ENCODE results near the gene AP2B1. TPM values are rescaled to one million over a fixed set of nuclear protein-coding genes. Genes with fewer than 3 reads are reported as not detected.
A peak's percentile ranks its signal among the peaks of the same experiment; 100 is the strongest.

Gene AP2B1
- total and polyA plus RNA-seq, 9 of the 15 experiments (the other 6 are each of a cell fraction or from before 2014, with no cell fraction given), result 60.1 to 287 (median 105) TPM

- no peak; the same call in 1 of the 2 replicates for TF ChIP-seq ZBTB7A (IDR thresholded peaks at IDR 0.05; ENCODE audit: borderline replicate concordance, control insufficient read depth, low read depth, low read length)
- peak; percentile 27 for TF ChIP-seq PRDM10 (IDR thresholded peaks at IDR 0.05; ENCODE audit: partially characterized antibody)
- TF ChIP-seq SLC30A9 (CRISPR knock-in tag; IDR thresholded peaks at IDR 0.05), result no peak
- TF ChIP-seq POLR3G (IDR thresholded peaks at IDR 0.05; ENCODE audit: extremely low read depth, insufficient read length, insufficient replicate concordance), result no peak
- peak; percentile 92 for TF ChIP-seq MYC (IDR thresholded peaks at IDR 0.05; ENCODE audit: low read depth, low read length)
- TF ChIP-seq MYC (CRISPR knock-in tag; IDR thresholded peaks at IDR 0.05; ENCODE audit: borderline replicate concordance, low read depth), result peak; percentile 49; the same call in 1 of the 2 replicates
- no peak; the same call in 1 of the 2 replicates for TF ChIP-seq POLR2AphosphoS2 (IDR thresholded peaks at IDR 0.05; ENCODE audit: low read length)
- TF ChIP-seq KDM1A (IDR thresholded peaks at IDR 0.05), result no peak
- peak; percentile 46; the same call in 1 of the 2 replicates for TF ChIP-seq NCOR1 (IDR thresholded peaks at IDR 0.05)
- TF ChIP-seq PKNOX1 (IDR thresholded peaks at IDR 0.05), result peak; percentile 48; the same call in 1 of the 2 replicates
- TF ChIP-seq ZNF699 (CRISPR knock-in tag; IDR thresholded peaks at IDR 0.05; ENCODE audit: insufficient replicate concordance), result no peak
- peak; percentile 88 for TF ChIP-seq MBD2 (IDR thresholded peaks at IDR 0.05; ENCODE audit: borderline replicate concordance, low read depth)
- peak; percentile 86 for TF ChIP-seq GTF2E2 (tag; IDR thresholded peaks at IDR 0.05)
- TF ChIP-seq ZNF586 (CRISPR knock-in tag; conservative IDR thresholded peaks at IDR 0.05), result no peak
- TF ChIP-seq ZNF584 (CRISPR knock-in tag; IDR thresholded peaks at IDR 0.05; ENCODE audit: low read depth), result no peak
- no peak for TF ChIP-seq BMI1 (IDR thresholded peaks at IDR 0.05; ENCODE audit: low read length)
- no peak for TF ChIP-seq CLOCK (CRISPR knock-in tag; IDR thresholded peaks at IDR 0.05; ENCODE audit: borderline replicate concordance)
- TF ChIP-seq HMGXB4 (CRISPR knock-in tag; IDR thresholded peaks at IDR 0.05), result no peak
These were observed 8.8 kb upstream of the AP2B1 start, which contains the start of gene PEX12 (continued) for GRCh38 chr17:35578197-35578928.

All from K562 (cell line).